Neural cell (in vitro differentiated cells): ENCODE results near the gene RCL1. TPM values are rescaled to one million over a fixed set of nuclear protein-coding genes. Genes with fewer than 3 reads are reported as not detected.
"Not testable (repeated sequence)": the region's sequence is repeated elsewhere in the genome, so short reads cannot be mapped to it uniquely, and the experiment has no call there.

Experiments
- H2AFZ ChIP-seq: fragments of 200-600, 300-800 bp; sonication (generic), shearing (Covaris generic); 2 replicates; pipeline ENCODE4 v1.6.0; 2014; ENCODE audit warnings: low read depth, mild to moderate bottlenecking, antibody characterized with exemption, low read length, moderate library complexity
- H3F3A ChIP-seq: fragments of 200-600 bp; shearing (Covaris generic); 2 replicates; pipeline ENCODE4 v1.6.1; 2016; ENCODE audit warnings: mild to moderate bottlenecking, moderate library complexity, mixed read lengths, antibody characterized with exemption, low read length; ENCODE audit not compliant: insufficient read depth, poor library complexity, severe bottlenecking
- H3K27ac ChIP-seq: fragments of 200-600, 300-800 bp; sonication (generic), shearing (Covaris generic); 2 replicates; pipeline ENCODE4 v1.5.1; 2014; ENCODE audit warnings: mild to moderate bottlenecking, low read length, moderate library complexity
- H3K27me3 ChIP-seq: fragments of 300-800, 200-600 bp; sonication (generic), shearing (Covaris generic); 2 replicates; pipeline ENCODE4 v1.6.0; 2014; ENCODE audit warnings: mild to moderate bottlenecking, low read depth, low read length, moderate library complexity; ENCODE audit not compliant: insufficient read depth
- H3K36me3 ChIP-seq: fragments of 300-800, 200-600 bp; sonication (generic), shearing (Covaris generic); 2 replicates; pipeline ENCODE4 v1.5.1; 2014; ENCODE audit warnings: mild to moderate bottlenecking, antibody characterized with exemption, low read length, moderate library complexity; ENCODE audit not compliant: insufficient read depth
- H3K4me2 ChIP-seq: fragments of 300-800, 200-600 bp; sonication (generic), shearing (Covaris generic); 2 replicates; pipeline ENCODE4 v1.6.0; 2014; ENCODE audit warnings: mild to moderate bottlenecking, low read length
- H3K4me3 ChIP-seq: fragments of 300-800, 200-600 bp; sonication (generic), shearing (Covaris generic); 2 replicates; pipeline ENCODE4 v1.5.1; 2014; ENCODE audit warnings: mild to moderate bottlenecking, low read length, moderate library complexity
- H3K79me2 ChIP-seq: fragments of 200-600 bp; shearing (Covaris generic); replicated peaks from 2 replicates; pipeline ENCODE4 v1.6.0; 2014; ENCODE audit warnings: mild to moderate bottlenecking, low read length, moderate library complexity; ENCODE audit not compliant: insufficient read depth
- H3K9ac ChIP-seq: fragments of 300-800, 200-600 bp; sonication (generic), shearing (Covaris generic); 2 replicates; pipeline ENCODE4 v1.6.1; 2016; ENCODE audit warnings: mild to moderate bottlenecking, low read length, mixed read lengths
- H3K9me2 ChIP-seq: fragments of 200-600 bp; shearing (Covaris generic); 2 replicates; pipeline ENCODE4 v1.6.1; 2016; ENCODE audit warnings: mild to moderate bottlenecking, low read length, mixed read lengths; ENCODE audit not compliant: insufficient read depth
- H3K9me3 ChIP-seq: fragments of 200-600, 300-800 bp; sonication (generic), shearing (Covaris generic); 2 replicates; pipeline ENCODE4 v1.6.1; 2016; ENCODE audit warnings: mild to moderate bottlenecking, mixed run types, low read length, moderate library complexity, mixed read lengths
- H4K20me1 ChIP-seq: fragments of 200-600 bp; shearing (Covaris generic); 2 replicates; pipeline ENCODE4 v1.6.1; 2016; ENCODE audit warnings: mild to moderate bottlenecking, mixed run types; ENCODE audit not compliant: insufficient read depth
- CTCF ChIP-seq: fragments of 450-650 bp; IDR thresholded peaks from 2 replicates; pipeline ENCODE4 v1.5.1; 2014; ENCODE audit warnings: antibody characterized with exemption, mild to moderate bottlenecking, moderate library complexity; ENCODE audit not compliant: poor library complexity, severe bottlenecking
- EP300 ChIP-seq: fragments of 450-650 bp; conservative IDR thresholded peaks from 2 replicates; pipeline ENCODE4 v1.6.1; 2014; ENCODE audit warnings: antibody characterized with exemption, mild to moderate bottlenecking, moderate library complexity; ENCODE audit not compliant: poor library complexity, severe bottlenecking
- EZH2 ChIP-seq: fragments of 200-600, 300-800 bp; shearing (Covaris generic), sonication (generic); IDR thresholded peaks from 2 replicates; pipeline ENCODE4 v1.6.1; 2014; ENCODE audit warnings: antibody characterized with exemption, low read length, borderline replicate concordance, mild to moderate bottlenecking; ENCODE audit not compliant: insufficient read depth, poor library complexity, severe bottlenecking
- MXI1 ChIP-seq: fragments of 450-650 bp; conservative IDR thresholded peaks from 2 replicates; pipeline ENCODE4 v1.6.1; 2014; ENCODE audit warnings: antibody characterized with exemption, mild to moderate bottlenecking; ENCODE audit not compliant: poor library complexity, severe bottlenecking
- POLR2AphosphoS5 ChIP-seq: IDR thresholded peaks from 2 replicates; pipeline ENCODE4 v1.6.1; 2012
- RAD21 ChIP-seq: fragments of 450-650 bp; conservative IDR thresholded peaks from 2 replicates; pipeline ENCODE4 v1.6.1; 2014; ENCODE audit warnings: antibody characterized with exemption, mild to moderate bottlenecking, moderate library complexity
- SMC3 ChIP-seq: fragments of 450-650 bp; conservative IDR thresholded peaks from 2 replicates; pipeline ENCODE4 v1.6.1; 2014; ENCODE audit warnings: antibody characterized with exemption, mild to moderate bottlenecking, moderate library complexity; ENCODE audit not compliant: poor library complexity
- TAF1 ChIP-seq: IDR thresholded peaks from 2 replicates; pipeline ENCODE4 v1.6.1; 2012; ENCODE audit warnings: low read depth
- polyA plus RNA-seq: library from polyadenylated mRNA; depleted of rRNA; stranded (reverse); fragments of >200 nt; gene quantifications from 2 replicates; pipeline ENCODE4 v1.2.3, GENCODE V29; 2014
- TF ChIP-seq, protein P1 (sequence below): IDR thresholded peaks from 2 replicates; pipeline ENCODE4 v1.6.1; 2012; ENCODE audit warnings: borderline replicate concordance

RCL1 gene
- polyA plus RNA-seq, 1 donor from 2014 or later, result 4.2 TPM

DNA sequence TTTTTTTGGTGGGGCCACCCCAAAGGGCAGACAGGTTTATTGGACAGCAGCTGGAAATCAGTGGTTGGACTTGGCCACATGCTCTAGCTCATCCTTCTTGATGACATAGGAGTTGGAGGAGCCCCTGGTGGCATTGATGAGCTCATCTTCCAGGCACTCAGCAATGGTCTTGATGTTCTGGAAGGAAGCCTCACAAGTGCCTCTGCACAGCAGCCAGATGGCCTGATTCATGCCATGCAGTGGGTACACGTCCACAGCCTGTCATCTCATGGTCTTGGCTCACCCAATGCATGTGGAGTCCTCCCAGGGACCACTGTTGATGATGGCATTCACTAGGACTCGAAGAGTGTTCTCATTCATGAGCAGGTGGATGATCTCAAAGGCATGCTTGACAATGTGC lies 11.3 kb upstream of the RCL1 start:
- Histone ChIP-seq H3K9ac (no peak overlapping the region), H4K20me1 (no peaks in the 10 kb centered on the region), H2AFZ (no peak overlapping the region), H3F3A (no peaks in the 10 kb centered on the region), H3K9me2 (no peaks in the 10 kb centered on the region), H3K79me2 (no peaks in the 10 kb centered on the region), H3K36me3 (no peaks in the 10 kb centered on the region), H3K4me3 (no peak overlapping the region), H3K9me3 (no peaks in the 10 kb centered on the region), H3K27me3 (no peaks in the 10 kb centered on the region), H3K4me2 (no peak overlapping the region), H3K27ac (no peak overlapping the region)
- no peak for TF ChIP-seq SMC3

DNA sequence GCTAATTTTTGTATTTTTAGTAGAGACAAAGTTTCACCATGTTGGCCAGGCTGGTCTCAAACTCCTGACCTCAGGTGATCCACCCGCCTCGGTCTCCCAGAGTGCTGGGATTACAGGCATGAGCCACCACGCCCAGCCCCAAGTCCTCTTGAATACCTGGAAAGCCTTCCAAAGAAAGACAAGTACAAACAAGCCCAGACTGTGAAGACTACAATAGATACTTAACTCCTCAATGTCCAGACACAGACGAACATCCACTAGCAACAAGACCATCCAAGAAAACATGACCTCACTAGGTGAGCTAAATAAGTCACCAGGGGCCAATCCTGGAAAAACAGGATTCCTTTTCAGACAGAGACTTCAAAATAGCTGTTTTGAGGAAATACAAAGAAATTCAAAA lies 9.6 kb upstream of the RCL1 start:
- H3K9ac ChIP-seq, H3F3A ChIP-seq, H3K36me3 ChIP-seq, H3K4me2 ChIP-seq, H4K20me1 ChIP-seq, H3K27ac ChIP-seq, H3K27me3 ChIP-seq, H3K79me2 ChIP-seq, H3K9me2 ChIP-seq, H3K4me3 ChIP-seq, H3K9me3 ChIP-seq, H2AFZ ChIP-seq: not testable (repeated sequence)

DNA sequence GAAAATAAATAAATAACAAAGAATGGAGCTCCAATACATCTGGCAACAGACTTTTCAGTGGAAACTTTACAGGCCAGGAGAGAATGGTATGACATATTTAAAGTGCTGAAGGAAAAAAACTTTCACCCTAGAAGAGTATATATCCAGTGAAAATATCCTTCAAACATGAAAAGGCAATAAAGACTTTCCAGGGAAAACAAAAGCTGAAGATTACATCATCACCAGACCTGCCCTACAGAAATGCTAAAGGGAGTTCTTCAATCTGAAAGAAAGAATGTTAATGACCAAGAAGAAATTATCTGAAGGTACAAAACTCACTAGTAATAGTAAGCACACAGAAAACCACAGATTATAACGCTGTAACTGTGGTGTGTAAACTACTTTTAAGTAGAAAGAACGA lies 8.3 kb upstream of the RCL1 start:
- Histone ChIP-seq H3K79me2 (no peaks in the 10 kb centered on the region), H3K4me2 (no peak overlapping the region), H4K20me1 (no peaks in the 10 kb centered on the region), H3K27ac (no peak overlapping the region), H3F3A (no peaks in the 10 kb centered on the region), H3K9me3 (no peaks in the 10 kb centered on the region), H2AFZ (no peak overlapping the region), H3K9ac (no peak overlapping the region), H3K4me3 (no peak overlapping the region), H3K27me3 (no peaks in the 10 kb centered on the region), H3K9me2 (no peaks in the 10 kb centered on the region), H3K36me3 (no peaks in the 10 kb centered on the region)
- TF ChIP-seq CTCF, result no peak
- TF ChIP-seq EP300, result no peak

GRCh38 chr9:4786599-4786998 lies 6.1 kb upstream of the RCL1 start:
- no peak overlapping the region for H2AFZ ChIP-seq
- no peak overlapping the region for H3K4me3 ChIP-seq
- no peaks in the 10 kb centered on the region for H3K79me2 ChIP-seq
- H4K20me1 ChIP-seq, result no peaks in the 10 kb centered on the region
- H3K9me2 ChIP-seq, result no peaks in the 10 kb centered on the region
- H3K36me3 ChIP-seq, result no peaks in the 10 kb centered on the region
- H3F3A ChIP-seq, result no peaks in the 10 kb centered on the region
- no peaks in the 10 kb centered on the region for H3K27me3 ChIP-seq
- H3K9ac ChIP-seq, result no peak overlapping the region
- no peak overlapping the region for H3K27ac ChIP-seq
- no peak overlapping the region for H3K4me2 ChIP-seq
- no peak for TF ChIP-seq EP300
- TF ChIP-seq SMC3, result no peak
- no peak for TF ChIP-seq TAF1
- TF ChIP-seq CTCF, result no peak
- TF ChIP-seq POLR2AphosphoS5, result no peak
- no peak for TF ChIP-seq MXI1
- no peak for TF ChIP-seq EZH2
- TF ChIP-seq, protein P1, sequence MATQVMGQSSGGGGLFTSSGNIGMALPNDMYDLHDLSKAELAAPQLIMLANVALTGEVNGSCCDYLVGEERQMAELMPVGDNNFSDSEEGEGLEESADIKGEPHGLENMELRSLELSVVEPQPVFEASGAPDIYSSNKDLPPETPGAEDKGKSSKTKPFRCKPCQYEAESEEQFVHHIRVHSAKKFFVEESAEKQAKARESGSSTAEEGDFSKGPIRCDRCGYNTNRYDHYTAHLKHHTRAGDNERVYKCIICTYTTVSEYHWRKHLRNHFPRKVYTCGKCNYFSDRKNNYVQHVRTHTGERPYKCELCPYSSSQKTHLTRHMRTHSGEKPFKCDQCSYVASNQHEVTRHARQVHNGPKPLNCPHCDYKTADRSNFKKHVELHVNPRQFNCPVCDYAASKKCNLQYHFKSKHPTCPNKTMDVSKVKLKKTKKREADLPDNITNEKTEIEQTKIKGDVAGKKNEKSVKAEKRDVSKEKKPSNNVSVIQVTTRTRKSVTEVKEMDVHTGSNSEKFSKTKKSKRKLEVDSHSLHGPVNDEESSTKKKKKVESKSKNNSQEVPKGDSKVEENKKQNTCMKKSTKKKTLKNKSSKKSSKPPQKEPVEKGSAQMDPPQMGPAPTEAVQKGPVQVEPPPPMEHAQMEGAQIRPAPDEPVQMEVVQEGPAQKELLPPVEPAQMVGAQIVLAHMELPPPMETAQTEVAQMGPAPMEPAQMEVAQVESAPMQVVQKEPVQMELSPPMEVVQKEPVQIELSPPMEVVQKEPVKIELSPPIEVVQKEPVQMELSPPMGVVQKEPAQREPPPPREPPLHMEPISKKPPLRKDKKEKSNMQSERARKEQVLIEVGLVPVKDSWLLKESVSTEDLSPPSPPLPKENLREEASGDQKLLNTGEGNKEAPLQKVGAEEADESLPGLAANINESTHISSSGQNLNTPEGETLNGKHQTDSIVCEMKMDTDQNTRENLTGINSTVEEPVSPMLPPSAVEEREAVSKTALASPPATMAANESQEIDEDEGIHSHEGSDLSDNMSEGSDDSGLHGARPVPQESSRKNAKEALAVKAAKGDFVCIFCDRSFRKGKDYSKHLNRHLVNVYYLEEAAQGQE, result no peak
- TF ChIP-seq RAD21, result no peak
- H3K9me3 ChIP-seq, result no peaks in the 10 kb centered on the region
